Measurements from ENCODE around the gene PER3. TPM values are rescaled to one million over a fixed set of nuclear protein-coding genes. Genes with fewer than 3 reads are reported as not detected.
A peak's percentile ranks its signal among the peaks of the same experiment; 100 is the strongest.

The PER3 gene
- total RNA-seq, 2 experiments from 2014 or later, result 2.9 to 3.1 TPM

- CTCF ChIA-PET, result no interaction called here
- no peak for DNase-seq
- H3K27ac Mint-ChIP-seq, result no peak overlapping the region
- peaks cover 15% of the 10 kb centered on the region for H3K9me3 Mint-ChIP-seq
- H3K4me3 Mint-ChIP-seq, result no peak overlapping the region
- intact Hi-C loops (cut with micrococcal nuclease), result no loop called here
- H3K36me3 Mint-ChIP-seq (ENCODE audit: low read depth), result peaks cover 32% of the 10 kb centered on the region
- no peaks in the 10 kb centered on the region for H3K4me1 Mint-ChIP-seq (ENCODE audit: low read depth)
- no peaks in the 10 kb centered on the region for H3K27me3 Mint-ChIP-seq (ENCODE audit: low read depth)
Observed at GRCh38 chr1:7810395-7810794, 26.3 kb downstream of the PER3 start.

- CTCF ChIA-PET, result interaction anchor here (0.6 kb wide), 1 partner anchor 177 kb away, joined by 6 read pairs; no protein-coding TSS in a partner anchor
Observed at GRCh38 chr1:7811476-7811875, 27.4 kb downstream of the PER3 start.

GRCh38 chr1:7813677-7814373, 29.7 kb downstream of the PER3 start:
- DNase-seq, result no peak
- Mint-ChIP-seq H3K4me3 (no peak overlapping the region), H3K9me3 (peaks cover 15% of the 10 kb centered on the region), H3K36me3 (ENCODE audit: low read depth) (peaks cover 31% of the 10 kb centered on the region), H3K27ac (no peak overlapping the region), H3K4me1 (ENCODE audit: low read depth) (no peaks in the 10 kb centered on the region), H3K27me3 (ENCODE audit: low read depth) (no peaks in the 10 kb centered on the region)
- CTCF ChIA-PET, result no interaction called here
- intact Hi-C loops (cut with micrococcal nuclease), result no loop called here

More at GRCh38 chr1:7811476-7811875, 27.4 kb downstream of the PER3 start:
- no peak overlapping the region for H3K27ac Mint-ChIP-seq
- H3K9me3 Mint-ChIP-seq, result peaks cover 15% of the 10 kb centered on the region
- H3K4me3 Mint-ChIP-seq, result no peak overlapping the region
- intact Hi-C loops (cut with micrococcal nuclease), result no loop called here
- peaks cover 32% of the 10 kb centered on the region for H3K36me3 Mint-ChIP-seq (ENCODE audit: low read depth)
- DNase-seq, result no peak
- H3K27me3 Mint-ChIP-seq (ENCODE audit: low read depth), result no peaks in the 10 kb centered on the region
- H3K4me1 Mint-ChIP-seq (ENCODE audit: low read depth), result no peaks in the 10 kb centered on the region

GRCh38 chr1:7821282-7821681, 37.2 kb downstream of the PER3 start:
- Mint-ChIP-seq H3K36me3 (ENCODE audit: low read depth) (peaks cover 20% of the 10 kb centered on the region), H3K4me1 (ENCODE audit: low read depth) (no peaks in the 10 kb centered on the region), H3K27me3 (ENCODE audit: low read depth) (no peaks in the 10 kb centered on the region), H3K27ac (no peak overlapping the region), H3K9me3 (no peaks in the 10 kb centered on the region), H3K4me3 (no peak overlapping the region)
- CTCF ChIA-PET, result interaction anchor here (1.2 kb wide), 1 partner anchor 22 kb away, joined by 3 read pairs; no protein-coding TSS in a partner anchor
- intact Hi-C loops (cut with micrococcal nuclease), result no loop called here
- DNase-seq, result no peak

- intact Hi-C loops (cut with micrococcal nuclease), result no loop called here
- Mint-ChIP-seq H3K27me3 (ENCODE audit: low read depth) (no peaks in the 10 kb centered on the region), H3K27ac (no peak overlapping the region), H3K4me3 (no peak overlapping the region), H3K4me1 (ENCODE audit: low read depth) (no peaks in the 10 kb centered on the region), H3K36me3 (ENCODE audit: low read depth) (peaks cover 24% of the 10 kb centered on the region), H3K9me3 (no peaks in the 10 kb centered on the region)
- DNase-seq, result no peak
- CTCF ChIA-PET, result interaction anchor here (1.1 kb wide), 1 partner anchor 16 kb away, joined by 4 read pairs; no protein-coding TSS in a partner anchor
Observed at GRCh38 chr1:7824701-7825100, 40.6 kb downstream of the PER3 start.

GRCh38 chr1:7826363-7826762, 42.3 kb downstream of the PER3 start:
- CTCF ChIA-PET, result interaction anchor here (2.1 kb wide), 1 partner anchor 78 kb away, joined by 4 read pairs; no protein-coding TSS in a partner anchor
- intact Hi-C loops (cut with micrococcal nuclease), result no loop called here
- H3K9me3 Mint-ChIP-seq, result no peaks in the 10 kb centered on the region
- no peak for DNase-seq
- peaks cover 19% of the 10 kb centered on the region for H3K36me3 Mint-ChIP-seq (ENCODE audit: low read depth)
- H3K27ac Mint-ChIP-seq, result no peak overlapping the region
- H3K27me3 Mint-ChIP-seq (ENCODE audit: low read depth), result no peaks in the 10 kb centered on the region
- no peaks in the 10 kb centered on the region for H3K4me1 Mint-ChIP-seq (ENCODE audit: low read depth)
- H3K4me3 Mint-ChIP-seq, result peak overlapping the region; percentile 86

- peak overlapping the region; percentile 87 for H3K27ac Mint-ChIP-seq
- peak overlapping the region; percentile 86 for H3K4me3 Mint-ChIP-seq
- CTCF ChIA-PET, result interaction anchor here (2.1 kb wide), 1 partner anchor 77 kb away, joined by 4 read pairs; no protein-coding TSS in a partner anchor
- intact Hi-C loops (cut with micrococcal nuclease), result no loop called here
- H3K4me1 Mint-ChIP-seq (ENCODE audit: low read depth), result no peaks in the 10 kb centered on the region
- H3K9me3 Mint-ChIP-seq, result no peaks in the 10 kb centered on the region
- DNase-seq, result peak; percentile 25
- H3K36me3 Mint-ChIP-seq (ENCODE audit: low read depth), result peaks cover 13% of the 10 kb centered on the region
- H3K27me3 Mint-ChIP-seq (ENCODE audit: low read depth), result no peaks in the 10 kb centered on the region
Observed at GRCh38 chr1:7827126-7827955, 43.2 kb downstream of the PER3 start.

- H3K4me3 Mint-ChIP-seq, result no peak overlapping the region
- peaks cover 19% of the 10 kb centered on the region for H3K36me3 Mint-ChIP-seq (ENCODE audit: low read depth)
- CTCF ChIA-PET, result interaction anchor here (0.6 kb wide), 1 partner anchor 32 kb away, joined by 4 read pairs; no protein-coding TSS in a partner anchor
- DNase-seq, result no peak
- no peaks in the 10 kb centered on the region for H3K4me1 Mint-ChIP-seq (ENCODE audit: low read depth)
- H3K27ac Mint-ChIP-seq, result no peak overlapping the region
- no peaks in the 10 kb centered on the region for H3K9me3 Mint-ChIP-seq
- no peaks in the 10 kb centered on the region for H3K27me3 Mint-ChIP-seq (ENCODE audit: low read depth)
- intact Hi-C loops (cut with micrococcal nuclease), result no loop called here
Observed at GRCh38 chr1:7831458-7831857, 47.4 kb downstream of the PER3 start.

- no peak for DNase-seq
- Mint-ChIP-seq H3K27me3 (ENCODE audit: low read depth) (no peaks in the 10 kb centered on the region), H3K36me3 (ENCODE audit: low read depth) (peaks cover 25% of the 10 kb centered on the region), H3K4me1 (ENCODE audit: low read depth) (no peaks in the 10 kb centered on the region), H3K4me3 (no peak overlapping the region), H3K9me3 (peaks cover 2% of the 10 kb centered on the region), H3K27ac (no peak overlapping the region)
- intact Hi-C loops (cut with micrococcal nuclease), result no loop called here
- CTCF ChIA-PET, result no interaction called here
Observed at GRCh38 chr1:7833035-7833434, 48.9 kb downstream of the PER3 start.

- H3K9me3 Mint-ChIP-seq, result peaks cover 18% of the 10 kb centered on the region
- intact Hi-C loops (cut with micrococcal nuclease), result no loop called here
- peaks cover 45% of the 10 kb centered on the region for H3K36me3 Mint-ChIP-seq (ENCODE audit: low read depth)
- no peaks in the 10 kb centered on the region for H3K27me3 Mint-ChIP-seq (ENCODE audit: low read depth)
- no peak overlapping the region for H3K27ac Mint-ChIP-seq
- CTCF ChIA-PET, result no interaction called here
- no peak overlapping the region for H3K4me3 Mint-ChIP-seq
- H3K4me1 Mint-ChIP-seq (ENCODE audit: low read depth), result no peaks in the 10 kb centered on the region
- DNase-seq, result no peak
Observed at GRCh38 chr1:7838714-7839113, 54.6 kb downstream of the PER3 start.

- H3K27ac Mint-ChIP-seq, result no peak overlapping the region
- H3K4me1 Mint-ChIP-seq (ENCODE audit: low read depth), result no peaks in the 10 kb centered on the region
- H3K4me3 Mint-ChIP-seq, result no peak overlapping the region
- DNase-seq, result no peak
- H3K27me3 Mint-ChIP-seq (ENCODE audit: low read depth), result no peaks in the 10 kb centered on the region
- intact Hi-C loops (cut with micrococcal nuclease), result no loop called here
- peaks cover 18% of the 10 kb centered on the region for H3K9me3 Mint-ChIP-seq
- CTCF ChIA-PET, result no interaction called here
- peaks cover 45% of the 10 kb centered on the region for H3K36me3 Mint-ChIP-seq (ENCODE audit: low read depth)
Observed at GRCh38 chr1:7839526-7839925, 55.4 kb downstream of the PER3 start.

GRCh38 chr1:7842517-7842916, 58.4 kb downstream of the PER3 start:
- peaks cover 30% of the 10 kb centered on the region for H3K36me3 Mint-ChIP-seq (ENCODE audit: low read depth)
- CTCF ChIA-PET, result no interaction called here
- H3K4me3 Mint-ChIP-seq, result no peak overlapping the region
- H3K27ac Mint-ChIP-seq, result no peak overlapping the region
- peaks cover 17% of the 10 kb centered on the region for H3K9me3 Mint-ChIP-seq
- no peaks in the 10 kb centered on the region for H3K27me3 Mint-ChIP-seq (ENCODE audit: low read depth)
- intact Hi-C loops (cut with micrococcal nuclease), result no loop called here
- H3K4me1 Mint-ChIP-seq (ENCODE audit: low read depth), result no peaks in the 10 kb centered on the region
- no peak for DNase-seq
